ENCODE data around the gene BRAF.

GRCh38 chr7:140680886-140681285, 243.8 kb downstream of the BRAF start:
- TF ChIP-seq CTCF (IDR thresholded peaks at IDR 0.05; ENCODE audit: insufficient read depth, low read length, poor library complexity, severe bottlenecking) (no peak), EZH2phosphoT487 (conservative IDR thresholded peaks at IDR 0.05; ENCODE audit: low read length) (no peak)

Measured in SU-DHL-6 (cell line).